Right lung (tissue), 10 donors: ENCODE results near the gene RUVBL1. TPM values are rescaled to one million over a fixed set of nuclear protein-coding genes. Genes with fewer than 3 reads are reported as not detected.
"Not testable (repeated sequence)": the region's sequence is repeated elsewhere in the genome, so short reads cannot be mapped to it uniquely, and the experiment has no call there.

Experiments used
- DNase-seq, 2 donors: peaks; one replicate each; pipeline ENCODE4 v3.0.0-alpha.2; 2013
- long read RNA-seq, 8 donors: transcript quantifications; one replicate each; lab custom pipeline, GENCODE V29; 2026
- polyA plus RNA-seq, 5 donors: library from polyadenylated mRNA; unstranded; fragments of 120-200 nt; gene quantifications; one replicate each; pipeline versions ENCODE4 v1.2.1 to v1.2.3, GENCODE V29; 2013; ENCODE audit warnings: inconsistent platforms in 1 of 5, low replicate concordance in 1 of 5; ENCODE audit not compliant: insufficient read length in 5 of 5, insufficient read depth in 1 of 5

RUVBL1 gene
- polyA plus RNA-seq = 10 to 100 TPM; 47.4 to 55.4 (median 52.2) TPM
- long read RNA-seq, donor 1, full-length matches to known transcripts = 26 of 39 reads
- long read RNA-seq, donor 1, partial matches to known transcripts = 13 of 39 reads
- long read RNA-seq, donor 1, other reads (novel, unspliced or antisense) = 0 of 39 reads
- long read RNA-seq, donor 2, full-length matches to known transcripts = 12 of 44 reads
- long read RNA-seq, donor 2, partial matches to known transcripts = 12 of 44 reads
- long read RNA-seq, donor 2, other reads (novel, unspliced or antisense) = 20 of 44 reads
- long read RNA-seq, donor 3, full-length matches to known transcripts = 20 of 93 reads
- long read RNA-seq, donor 3, partial matches to known transcripts = 63 of 93 reads
- long read RNA-seq, donor 3, other reads (novel, unspliced or antisense) = 10 of 93 reads
- long read RNA-seq, donor 4, full-length matches to known transcripts = 14 of 14 reads
- long read RNA-seq, donor 4, partial matches to known transcripts = 0 of 14 reads
- long read RNA-seq, donor 4, other reads (novel, unspliced or antisense) = 0 of 14 reads
- long read RNA-seq, donor 5, full-length matches to known transcripts = 16 of 38 reads
- long read RNA-seq, donor 5, partial matches to known transcripts = 22 of 38 reads
- long read RNA-seq, donor 5, other reads (novel, unspliced or antisense) = 0 of 38 reads
- long read RNA-seq, donor 6, full-length matches to known transcripts = 24 of 41 reads
- long read RNA-seq, donor 6, partial matches to known transcripts = 17 of 41 reads
- long read RNA-seq, donor 6, other reads (novel, unspliced or antisense) = 0 of 41 reads
- long read RNA-seq, donor 7, full-length matches to known transcripts = 15 of 99 reads
- long read RNA-seq, donor 7, partial matches to known transcripts = 84 of 99 reads
- long read RNA-seq, donor 7, other reads (novel, unspliced or antisense) = 0 of 99 reads
- long read RNA-seq, donor 8, full-length matches to known transcripts = 2 of 38 reads
- long read RNA-seq, donor 8, partial matches to known transcripts = 18 of 38 reads
- long read RNA-seq, donor 8, other reads (novel, unspliced or antisense) = 18 of 38 reads

GRCh38 chr3:128123538-128124368 is at the start of gene RUVBL1:
Gene RUVBL1, minus strand, starts transcription at chr3:128123812. Its CDS starts 88 bp downstream, at chr3:128123724.
- peak; percentile 93 to 95 for DNase-seq

GRCh38 chr3:128173200-128173599 is 49.6 kb upstream of the RUVBL1 start:
- peak; percentile 46 to 63 for DNase-seq

GRCh38 chr3:128170866-128171516 is 47.4 kb upstream of the RUVBL1 start:
- DNase-seq = peak; percentile 62 to 76

- DNase-seq = no peak
Observed at GRCh38 chr3:128168836-128169235, 45.2 kb upstream of the RUVBL1 start.

DNA sequence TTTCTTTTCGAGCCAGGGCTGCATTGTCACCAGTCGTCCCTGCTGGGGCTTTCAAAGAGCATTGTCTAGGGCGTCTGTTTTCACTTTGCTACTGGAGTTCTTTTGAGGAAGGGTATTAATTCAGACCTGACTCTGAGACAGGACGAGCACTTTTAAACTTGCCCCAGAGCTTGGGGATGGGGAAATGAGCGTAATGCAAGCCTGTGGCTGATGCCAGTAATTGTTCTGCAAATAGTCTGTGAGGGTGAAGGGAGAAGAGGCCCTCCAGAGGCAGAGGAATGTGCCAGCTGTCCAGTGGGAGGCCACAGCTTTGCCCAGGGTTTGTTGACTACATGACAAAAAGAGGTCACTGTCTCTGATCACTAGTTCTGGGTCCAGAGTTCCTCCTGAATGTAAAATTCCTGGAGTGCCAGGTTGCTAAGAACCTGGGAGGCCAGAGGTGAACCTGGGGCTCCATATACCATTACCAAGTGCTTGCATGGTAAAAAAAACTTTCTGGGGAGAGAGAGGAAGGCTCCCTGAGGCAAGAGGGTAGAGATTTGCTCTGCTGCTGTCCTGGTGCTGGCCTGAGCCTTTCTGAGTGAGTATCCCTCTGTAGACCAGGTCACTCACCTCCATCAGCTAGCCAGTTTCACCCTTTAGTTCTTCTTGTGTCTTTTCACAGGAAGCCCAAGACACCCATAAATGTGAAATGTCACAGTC is 44.5 kb upstream of the RUVBL1 start:
- no peak for DNase-seq

- no peak for DNase-seq
Observed at GRCh38 chr3:128167646-128167972, 44.0 kb upstream of the RUVBL1 start.

GRCh38 chr3:128166971-128167453 is 43.4 kb upstream of the RUVBL1 start:
- DNase-seq = no peak

- DNase-seq = no peak
Observed at GRCh38 chr3:128163432-128163831, 39.8 kb upstream of the RUVBL1 start.

DNA sequence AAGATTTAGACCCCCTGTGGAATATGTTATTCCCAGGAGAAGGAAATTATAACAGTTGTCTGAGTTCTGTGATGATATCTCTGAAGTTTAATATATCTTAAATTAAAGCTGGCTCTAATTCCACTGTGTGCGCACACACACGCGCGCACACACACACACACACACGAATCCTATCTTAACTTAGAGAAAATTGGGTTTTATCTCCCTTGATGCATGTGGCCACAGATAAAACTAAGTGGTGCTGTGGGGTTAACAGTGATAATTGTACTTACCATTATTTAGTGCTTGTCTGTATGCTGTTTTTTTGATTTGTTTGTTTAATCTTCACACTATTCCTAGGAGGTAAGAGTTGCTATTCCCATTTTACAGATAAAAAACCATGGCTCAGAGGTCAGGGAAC is 37.0 kb upstream of the RUVBL1 start:
- no peak for DNase-seq

GRCh38 chr3:128155616-128156360 is 32.2 kb upstream of the RUVBL1 start:
- no peak for DNase-seq

- DNase-seq = not testable (repeated sequence)
Observed at GRCh38 chr3:128154354-128154753, 30.7 kb upstream of the RUVBL1 start.

DNA sequence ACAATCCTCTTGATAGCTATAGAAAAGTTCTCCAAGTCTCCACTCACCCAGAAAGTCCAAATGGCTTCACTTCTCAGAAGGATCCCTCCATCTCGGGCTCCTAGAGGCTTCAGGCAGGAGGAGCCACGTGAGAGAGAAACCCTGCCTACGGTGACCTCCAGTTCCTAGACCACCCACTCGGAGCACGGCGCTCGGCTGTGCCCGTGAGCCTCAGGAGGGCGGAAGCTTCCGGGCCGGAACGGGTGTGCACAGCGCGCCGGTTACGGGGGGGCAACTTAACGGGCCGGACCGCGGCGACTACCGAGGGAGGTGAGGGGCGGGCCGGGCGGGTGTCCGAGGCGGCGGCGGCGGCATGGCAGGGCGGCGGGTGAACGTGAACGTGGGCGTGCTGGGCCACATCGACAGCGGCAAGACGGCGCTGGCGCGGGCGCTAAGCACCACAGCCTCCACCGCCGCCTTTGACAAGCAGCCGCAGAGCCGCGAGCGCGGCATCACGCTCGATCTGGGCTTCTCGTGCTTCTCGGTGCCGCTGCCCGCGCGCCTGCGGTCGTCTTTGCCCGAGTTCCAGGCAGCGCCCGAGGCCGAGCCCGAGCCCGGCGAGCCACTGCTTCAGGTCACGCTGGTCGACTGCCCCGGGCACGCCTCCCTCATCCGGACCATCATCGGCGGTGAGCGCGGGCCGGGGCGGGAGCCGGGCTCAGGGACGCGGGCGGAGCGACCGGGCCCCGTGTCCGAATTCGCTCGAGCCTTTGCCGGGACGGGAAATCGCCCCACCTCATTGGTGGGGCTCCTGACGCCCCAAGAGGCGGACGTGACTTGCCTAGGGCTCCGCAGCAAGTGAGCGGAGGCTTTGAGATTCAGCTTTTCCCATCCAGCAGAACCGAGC is 29.8 kb upstream of the RUVBL1 start, which contains the start of gene EEFSEC:
TSS of gene EEFSEC (plus strand) at position 326 of the 886 bp plus-strand sequence. CDS start at position 353, 27 bp downstream.
- DNase-seq = peak; percentile 70 to 72

DNA sequence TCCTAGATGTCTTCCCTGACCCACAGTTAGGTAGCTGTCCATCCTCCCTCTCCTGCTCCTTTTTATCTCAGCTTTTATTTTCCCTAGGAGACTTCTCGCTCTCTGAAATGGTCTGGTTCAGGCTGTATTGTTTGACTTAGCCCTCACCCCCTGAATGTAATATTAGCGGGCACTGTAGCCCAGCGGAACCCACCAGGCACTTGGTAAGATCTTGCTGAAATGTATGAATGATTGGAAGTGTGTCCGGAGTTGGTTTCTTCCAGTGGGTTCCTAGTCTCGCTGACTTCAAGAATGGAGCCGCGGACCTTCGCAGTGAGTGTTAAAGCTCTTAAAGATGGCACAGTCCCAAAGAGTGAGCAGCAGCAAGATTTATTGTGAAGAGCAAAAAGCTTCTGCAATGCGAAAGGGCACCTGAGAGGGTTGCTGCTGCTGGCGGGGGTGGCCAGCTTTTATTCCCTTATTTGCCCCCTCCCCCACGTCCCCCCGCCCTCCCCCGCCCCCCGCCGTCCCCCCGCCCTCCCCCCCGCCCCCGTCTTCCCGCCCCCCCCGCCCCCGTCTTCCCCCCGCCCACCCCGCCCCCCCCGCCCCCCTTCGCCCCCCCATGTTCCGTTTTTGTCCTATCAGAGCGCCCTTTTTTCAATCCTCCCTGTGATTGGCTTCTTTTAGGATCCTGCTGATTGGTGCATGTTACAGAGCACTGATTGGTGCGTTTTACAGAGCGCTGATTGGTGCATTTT is 29.0 kb upstream of the RUVBL1 start:
- no peak for DNase-seq

- no peak for DNase-seq
Observed at GRCh38 chr3:128151758-128152274, 28.2 kb upstream of the RUVBL1 start.

- no peak for DNase-seq
Observed at GRCh38 chr3:128149650-128150049, 26.0 kb upstream of the RUVBL1 start.

GRCh38 chr3:128146201-128146600 is 22.6 kb upstream of the RUVBL1 start:
- DNase-seq = no peak

- no peak for DNase-seq
Observed at GRCh38 chr3:128145279-128145678, 21.7 kb upstream of the RUVBL1 start.
